Germinal center (tissue), 1 donor: ENCODE data around the gene WDR93.
A peak's percentile ranks its signal among the peaks of the same experiment; 100 is the strongest.
"Not testable (repeated sequence)": the region's sequence is repeated elsewhere in the genome, so short reads cannot be mapped to it uniquely, and the experiment has no call there.

Source experiments
- DNase-seq: peaks from one replicate; pipeline ENCODE4 v3.0.0; 2012; ENCODE audit warnings: mixed read lengths, low spot score

WDR93 gene

DNA sequence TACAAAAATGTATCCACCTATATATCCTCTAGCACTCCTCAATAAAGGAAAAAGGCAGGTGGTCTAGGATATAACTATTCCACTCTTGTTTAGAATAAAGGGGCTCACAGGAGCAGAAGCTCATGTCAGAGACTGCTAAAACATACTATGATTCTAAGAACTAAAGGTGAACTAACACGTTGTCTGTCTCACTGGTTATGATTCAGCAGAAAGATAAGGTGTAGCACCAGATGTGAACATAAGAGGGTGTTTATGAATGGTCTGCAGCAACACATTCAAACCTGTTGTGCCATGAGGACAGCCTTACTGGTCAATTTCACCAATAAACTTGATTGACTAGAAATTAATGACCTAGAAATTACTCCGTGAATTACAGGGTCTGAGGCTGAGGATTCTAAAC is 4.6 kb upstream of the WDR93 start:
- no peak for DNase-seq

DNA sequence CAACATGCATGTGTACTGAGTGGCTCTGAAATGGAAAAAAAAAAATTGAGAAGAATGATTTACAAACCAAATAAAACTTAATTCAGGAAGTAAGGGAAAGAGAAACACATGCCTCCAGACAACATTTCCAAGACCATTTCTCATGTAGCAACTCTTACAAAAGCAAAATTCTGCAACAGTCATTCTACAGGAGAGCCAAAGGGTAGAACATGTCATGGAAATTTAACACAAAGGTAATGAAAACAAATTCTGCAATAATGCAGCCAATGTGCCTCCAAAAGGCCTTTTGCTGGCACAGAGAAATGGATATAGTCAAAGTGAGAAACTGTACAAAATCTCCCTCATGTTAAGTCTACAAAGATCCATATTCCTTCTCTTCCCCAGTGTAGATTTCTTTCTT is 4.1 kb upstream of the WDR93 start:
- no peak for DNase-seq

DNA sequence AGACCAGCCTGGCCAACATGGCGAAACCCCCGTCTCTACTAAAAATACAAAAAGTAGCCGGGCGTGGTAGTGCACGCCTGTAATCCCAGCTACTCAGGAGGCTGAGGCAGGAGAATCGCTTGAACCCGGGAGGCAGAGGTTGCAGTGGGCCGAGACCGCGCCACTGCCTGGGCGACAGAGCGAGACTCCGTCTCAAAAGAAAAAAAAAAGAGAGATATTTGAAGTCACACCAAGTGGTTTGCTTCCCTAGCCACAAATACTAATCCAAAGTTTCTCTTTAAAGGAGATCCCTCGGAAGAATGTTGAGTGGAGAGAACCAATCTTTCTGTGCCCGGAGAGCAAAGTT is 708 bp upstream of the WDR93 start:
- DNase-seq: not testable (repeated sequence)

DNA sequence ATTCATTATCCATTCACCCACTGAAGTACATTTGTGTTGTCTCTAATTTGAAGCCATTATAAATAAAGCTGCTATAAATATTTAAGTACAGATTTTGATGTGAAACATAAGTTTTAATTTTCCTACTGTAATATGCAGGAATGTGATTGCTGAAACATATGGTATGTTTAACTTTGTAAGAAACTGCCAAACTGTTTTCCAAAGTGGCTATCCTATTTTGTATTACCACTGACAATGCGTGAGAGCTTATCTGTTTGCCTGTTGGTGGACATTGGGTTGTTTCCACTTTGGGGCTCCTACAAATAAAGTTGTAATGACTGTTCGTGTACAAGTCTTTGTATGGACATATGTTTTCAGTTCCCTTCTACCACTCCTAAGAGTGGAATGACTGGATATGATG is 2.5 kb downstream of the WDR93 start:
- DNase-seq: no peak

DNA sequence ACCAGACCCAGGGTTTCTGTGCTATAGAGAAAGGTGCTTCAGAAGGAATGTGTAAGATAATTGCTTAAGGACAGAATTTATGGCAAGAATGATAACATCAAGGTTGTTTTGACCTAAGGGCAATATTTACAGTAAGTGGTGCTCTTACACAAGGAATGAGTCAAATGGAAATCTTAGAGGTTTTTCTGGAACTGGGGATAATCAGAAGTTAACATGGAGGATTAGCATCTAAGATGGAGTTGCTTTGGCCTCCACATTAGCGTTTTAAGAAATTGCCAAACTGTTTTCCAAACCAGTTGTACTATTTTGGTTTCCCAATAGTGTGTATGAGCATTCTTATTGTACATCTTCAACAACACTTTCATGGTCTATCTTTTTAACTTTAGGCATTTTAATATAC is 3.1 kb downstream of the WDR93 start:
- no peak for DNase-seq

DNA sequence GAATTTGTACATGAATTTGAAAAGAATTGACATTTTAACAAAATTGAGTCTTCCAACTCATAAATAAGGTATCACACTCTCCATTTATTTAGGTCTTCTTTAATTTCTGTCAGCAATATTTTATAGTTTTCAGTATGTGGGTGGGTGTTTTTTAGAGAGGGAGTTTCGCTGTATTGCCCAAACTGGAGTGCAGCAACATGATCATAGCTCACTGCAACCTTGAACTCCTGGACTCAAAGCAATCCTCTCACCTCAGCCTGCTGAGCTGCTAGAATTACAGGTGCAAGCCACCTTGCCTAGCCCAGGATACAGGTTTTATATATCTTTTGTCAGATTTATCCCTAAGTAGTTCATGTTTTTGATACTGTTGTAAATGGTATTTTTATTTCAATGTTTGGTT is 4.6 kb downstream of the WDR93 start:
- DNase-seq: no peak

DNA sequence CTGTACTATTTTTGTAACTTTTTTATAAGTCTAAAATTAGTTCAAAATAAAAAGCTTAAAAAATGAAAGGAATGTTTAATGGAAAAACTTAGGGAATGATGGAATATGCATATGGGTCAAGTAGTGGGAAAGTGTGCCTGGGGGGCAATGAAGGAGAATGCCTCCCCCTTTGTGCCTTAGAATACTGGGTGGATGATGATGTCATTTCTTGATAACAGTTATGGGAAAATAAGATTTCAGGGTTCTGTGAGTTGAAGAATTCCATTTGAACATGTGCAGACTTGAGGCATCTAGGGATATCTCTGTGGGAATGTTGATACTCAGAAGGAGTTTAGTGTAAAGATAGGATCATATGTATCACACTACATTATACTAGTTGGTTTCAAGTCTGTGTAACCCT is 13.8 kb downstream of the WDR93 start:
- no peak for DNase-seq

DNA sequence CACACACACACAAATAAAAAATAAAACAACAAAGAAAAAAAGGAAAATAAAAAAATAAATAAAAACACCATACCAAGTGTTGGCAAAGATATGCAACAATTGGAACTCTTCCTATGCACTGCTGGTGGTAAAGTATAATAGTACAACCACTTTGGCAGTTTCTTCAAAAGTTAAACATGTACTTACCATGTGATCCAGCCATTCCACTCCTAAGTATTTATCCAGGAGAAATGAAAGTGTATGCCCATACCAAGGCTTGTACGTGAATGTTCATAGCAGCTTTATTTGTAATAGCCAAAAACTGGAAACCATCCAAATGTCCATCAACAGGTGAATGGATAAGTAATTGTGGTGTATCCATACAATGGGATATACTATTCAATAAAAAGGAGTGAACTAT is 17.0 kb downstream of the WDR93 start:
- DNase-seq: no peak

DNA sequence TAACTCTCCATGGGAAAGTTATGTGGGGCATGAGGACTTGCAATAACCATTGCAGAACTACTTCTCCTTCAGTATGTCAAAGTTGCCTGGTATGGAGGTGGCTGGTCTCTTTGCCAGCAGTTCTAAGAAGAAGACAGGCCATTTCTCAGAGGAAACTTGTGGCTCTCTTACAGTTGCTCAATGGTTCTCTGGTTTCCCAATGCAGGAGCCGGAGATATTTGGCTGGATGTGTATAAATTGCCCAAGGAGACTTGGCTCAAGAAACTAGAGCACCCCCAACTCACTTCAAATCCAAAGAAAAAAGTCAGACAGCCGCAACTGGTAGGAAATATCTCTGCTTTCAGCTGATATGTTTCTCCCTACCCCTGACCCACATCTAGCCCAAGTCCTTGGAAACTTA is 24.2 kb downstream of the WDR93 start:
- DNase-seq: no peak

DNA sequence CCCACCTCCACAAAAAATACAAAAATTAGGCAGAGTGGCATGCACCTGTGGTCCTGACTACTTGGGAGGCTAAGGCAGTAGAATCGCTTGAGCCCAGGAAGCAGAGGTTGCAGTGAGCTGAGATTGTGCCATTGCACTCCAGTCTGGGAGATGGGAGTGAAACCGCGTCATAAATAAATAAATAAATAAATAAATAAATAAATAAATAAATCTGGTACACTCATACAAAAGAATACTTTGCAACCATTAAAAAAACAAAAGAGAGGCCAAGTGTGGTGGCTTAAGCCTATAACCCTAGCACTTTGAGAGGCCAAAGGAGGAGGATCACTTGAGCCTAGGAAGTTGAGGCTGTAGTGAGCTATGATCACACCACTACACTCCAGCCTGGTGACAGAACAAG is 32.4 kb downstream of the WDR93 start:
- DNase-seq: no peak

DNA sequence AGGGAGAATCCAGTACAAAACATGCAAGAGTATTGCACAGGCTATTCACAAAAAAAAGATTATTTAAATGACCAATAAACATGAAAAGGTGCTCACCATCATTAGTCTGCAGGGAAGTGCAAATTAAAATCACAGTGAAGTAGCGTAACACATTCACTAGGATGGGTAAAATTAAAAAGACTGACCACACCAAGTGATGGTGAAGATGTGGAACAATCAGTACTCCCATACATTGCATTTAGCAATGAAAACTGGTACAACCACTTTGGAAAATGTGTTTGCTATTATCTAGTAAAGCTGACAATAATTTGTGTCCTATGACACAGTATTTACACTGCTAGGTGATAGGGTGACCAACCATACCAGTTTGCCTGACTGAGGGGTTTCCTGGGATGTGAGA is 34.0 kb downstream of the WDR93 start:
- no peak for DNase-seq

DNA sequence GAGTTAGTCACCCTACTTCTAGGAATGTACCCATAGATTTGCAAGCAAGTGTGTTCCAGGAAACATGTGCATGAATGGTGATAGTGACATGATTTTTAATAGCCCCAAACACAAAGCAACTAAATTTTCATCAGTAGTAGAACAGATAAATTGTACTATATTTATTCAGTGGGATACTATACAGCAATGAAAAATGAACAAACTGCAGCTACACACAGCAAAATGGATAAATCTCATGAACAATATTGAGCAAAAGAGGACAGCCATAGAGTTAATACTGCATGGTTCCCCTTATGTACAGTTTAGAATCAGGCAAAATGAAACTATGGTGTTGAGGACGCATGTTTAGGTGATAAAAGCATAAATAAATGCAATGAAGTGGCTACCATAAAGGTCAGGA is 34.5 kb downstream of the WDR93 start:
- DNase-seq: no peak

DNA sequence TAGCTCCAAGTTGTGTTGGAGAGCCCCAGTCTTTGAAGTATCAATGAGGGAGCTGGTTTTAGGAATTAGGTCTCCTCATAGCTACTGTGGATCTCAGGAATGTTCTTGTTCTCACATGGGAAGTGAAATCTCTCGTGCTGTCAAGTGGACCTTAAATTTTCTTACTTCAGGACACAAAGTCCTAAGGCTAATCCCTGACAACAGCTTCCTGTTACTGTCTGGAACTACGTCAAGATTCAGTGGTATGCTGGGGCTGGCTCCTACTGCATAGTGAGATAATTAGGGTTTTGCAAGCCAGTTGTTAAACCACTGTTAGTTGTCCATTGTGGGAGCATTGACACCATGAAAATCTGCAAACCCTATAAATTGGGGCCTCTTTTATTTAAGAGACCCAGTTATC is 37.6 kb downstream of the WDR93 start:
- no peak for DNase-seq

DNA sequence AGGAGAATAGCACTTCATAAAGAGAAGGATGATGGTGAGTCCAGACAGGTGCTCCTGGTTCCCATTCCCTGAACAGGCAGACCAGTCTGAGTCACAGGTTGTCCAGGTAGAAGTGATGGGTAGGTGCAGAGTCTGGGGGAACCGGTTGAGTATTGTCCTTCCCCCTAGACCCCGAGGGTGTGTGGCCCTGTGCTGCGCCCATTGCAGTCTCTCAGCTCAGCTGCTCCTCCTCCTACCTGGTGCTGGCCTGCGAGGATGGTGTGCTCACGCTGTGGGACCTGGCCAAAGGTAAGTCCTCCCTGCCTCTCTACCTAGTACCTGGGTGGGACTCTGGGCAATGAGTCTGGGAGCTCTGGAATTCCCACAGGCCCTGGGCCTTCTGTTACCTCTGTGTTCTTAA is 40.7 kb downstream of the WDR93 start:
- no peak for DNase-seq

DNA sequence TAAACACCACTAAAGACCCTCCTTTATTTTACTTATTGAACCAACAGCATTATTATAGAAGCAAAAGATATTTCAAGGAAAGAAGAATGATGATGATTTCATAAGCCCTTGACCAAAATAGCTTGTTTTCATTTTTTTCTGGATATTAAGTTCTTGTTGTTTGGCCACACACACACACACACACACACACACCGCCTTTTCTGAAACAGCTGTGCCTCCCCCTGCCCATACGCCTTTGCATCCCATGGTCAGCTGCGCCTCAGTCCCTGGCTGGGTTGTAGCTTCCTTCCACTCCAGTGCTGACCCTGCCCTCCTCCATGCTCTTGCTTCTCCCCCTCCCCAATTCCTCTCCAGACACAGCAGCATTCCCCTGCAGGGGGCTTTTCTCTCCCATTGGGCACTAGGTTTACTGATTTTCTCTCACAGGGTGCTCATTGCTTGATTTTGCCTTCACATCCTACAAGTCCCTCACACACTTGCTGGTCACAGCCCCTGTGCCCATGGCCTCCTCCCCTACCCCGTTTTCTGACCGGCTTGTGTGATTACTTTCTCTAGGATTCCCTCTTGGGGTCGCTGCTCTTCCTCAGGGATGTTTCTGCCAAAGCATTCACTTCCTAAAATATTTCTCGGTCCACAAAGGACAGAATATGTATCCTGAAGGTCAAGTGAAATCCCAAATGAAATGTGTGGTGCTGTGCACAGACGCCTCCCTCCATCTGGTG is 42.0 kb downstream of the WDR93 start:
- no peak for DNase-seq

DNA sequence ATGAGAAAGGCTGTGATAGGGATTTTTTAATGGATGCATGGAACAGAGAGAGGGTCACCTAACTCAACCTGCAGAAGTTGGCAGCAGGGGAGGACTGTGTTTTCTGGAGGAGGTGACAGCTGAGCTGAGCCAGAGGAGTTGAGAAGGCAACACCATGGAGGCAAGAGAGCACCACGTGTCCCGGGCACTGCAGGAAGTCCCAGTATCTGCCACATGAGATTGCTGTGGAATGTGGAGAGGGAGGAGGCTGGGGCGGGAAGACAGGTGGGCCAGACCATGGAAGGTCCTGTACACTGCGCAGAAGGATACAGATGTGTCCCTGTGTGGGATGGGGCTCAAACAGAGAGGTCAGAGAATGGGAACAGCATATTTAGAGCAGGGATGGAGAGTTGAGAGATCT is 45.2 kb downstream of the WDR93 start:
- no peak for DNase-seq

DNA sequence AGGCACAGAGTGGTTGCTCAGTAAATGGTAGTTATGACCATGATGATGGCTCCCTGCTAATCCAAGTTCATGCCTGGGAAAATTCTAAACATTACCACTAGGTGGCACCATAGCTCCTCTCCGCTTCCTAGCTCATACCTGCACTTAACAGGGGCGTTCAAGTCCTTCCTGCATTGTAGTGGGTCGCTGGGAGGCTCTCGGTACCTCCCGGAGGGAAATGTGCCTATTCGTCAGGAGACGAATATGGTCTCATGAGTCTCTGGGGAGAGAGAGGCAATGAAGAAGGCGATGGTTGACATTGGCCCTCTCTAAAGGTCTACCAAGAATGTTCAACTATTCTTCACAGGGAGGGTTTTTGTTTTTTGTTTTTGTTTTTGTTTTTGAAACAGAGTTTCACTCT is 49.5 kb downstream of the WDR93 start:
- DNase-seq: peak; percentile 75

DNA sequence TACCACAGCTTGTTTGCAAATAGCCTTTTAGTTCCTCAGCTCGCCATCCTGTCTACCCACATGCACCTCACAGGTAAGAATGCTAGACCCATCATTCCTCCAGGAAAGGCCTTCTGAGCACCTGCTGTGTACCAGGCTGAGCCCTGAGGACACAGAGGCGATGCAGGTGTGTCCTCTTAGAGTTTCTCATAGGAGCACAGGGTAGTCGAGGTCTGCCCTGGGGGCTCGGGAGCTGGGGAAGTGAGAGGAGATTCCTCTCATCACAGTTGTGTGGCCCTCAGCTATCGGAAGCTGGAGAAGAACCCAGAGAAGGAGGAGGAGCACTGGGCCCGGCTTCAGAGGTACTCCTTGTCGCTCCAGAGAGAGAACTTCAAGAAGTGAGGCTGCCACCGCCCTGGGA is 52.4 kb downstream of the WDR93 start:
- no peak for DNase-seq

DNA sequence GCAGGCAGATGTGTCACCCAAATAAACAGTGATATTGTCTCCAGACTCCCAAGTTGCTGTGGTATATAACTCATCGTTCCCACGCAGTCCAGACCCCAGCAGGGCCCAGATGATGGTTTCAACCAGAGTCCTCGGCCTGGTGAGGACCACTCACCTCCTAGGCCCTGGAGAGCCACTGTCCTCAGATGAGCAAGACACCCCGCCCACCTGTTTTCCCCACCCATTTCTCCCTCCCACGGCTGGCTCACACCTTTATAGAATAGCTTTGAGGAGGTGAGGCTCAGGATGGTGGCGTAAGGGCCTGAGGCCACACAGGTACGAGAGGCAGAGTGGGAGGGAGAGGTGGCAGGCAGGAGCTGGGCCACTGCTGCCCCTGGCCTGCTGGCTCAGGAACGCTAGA is 53.0 kb downstream of the WDR93 start:
- DNase-seq: no peak

DNA sequence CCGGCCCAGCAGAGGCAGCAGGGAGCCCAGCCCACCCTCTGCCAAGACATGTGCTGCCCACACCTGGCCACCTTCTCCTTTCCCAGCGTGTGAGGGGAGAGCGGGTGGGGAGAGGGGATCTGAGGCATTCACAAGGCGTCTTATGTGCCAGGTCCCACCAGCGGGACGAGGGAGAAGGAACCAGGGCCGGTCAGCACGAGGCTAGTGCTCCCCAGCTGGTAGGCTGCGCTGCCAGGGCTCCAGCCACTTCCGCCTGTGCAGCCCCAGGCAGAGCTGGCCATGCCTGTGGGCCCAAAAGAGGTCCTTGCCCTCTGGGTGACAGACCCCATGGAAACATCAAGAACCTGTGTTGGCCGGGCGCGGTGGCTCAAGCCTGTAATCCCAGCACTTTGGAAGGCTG is 54.5 kb downstream of the WDR93 start:
- DNase-seq: no peak

DNA sequence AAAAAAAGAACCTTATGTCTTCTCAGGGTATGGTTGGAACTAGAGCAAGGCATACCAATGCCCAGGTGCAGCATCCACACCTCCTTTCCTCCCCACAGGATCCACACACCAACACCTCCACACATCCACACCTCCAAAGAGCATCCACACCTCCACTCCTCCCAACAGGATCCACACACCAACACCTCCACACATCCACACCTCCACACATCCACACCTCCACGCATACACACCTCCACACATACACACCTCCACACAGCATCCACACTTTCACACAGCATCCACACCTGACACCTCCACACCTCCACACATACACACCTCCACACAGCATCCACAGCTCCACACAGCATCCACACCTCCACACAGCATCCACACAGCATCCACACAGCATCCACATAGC is 55.2 kb downstream of the WDR93 start:
- no peak for DNase-seq

DNA sequence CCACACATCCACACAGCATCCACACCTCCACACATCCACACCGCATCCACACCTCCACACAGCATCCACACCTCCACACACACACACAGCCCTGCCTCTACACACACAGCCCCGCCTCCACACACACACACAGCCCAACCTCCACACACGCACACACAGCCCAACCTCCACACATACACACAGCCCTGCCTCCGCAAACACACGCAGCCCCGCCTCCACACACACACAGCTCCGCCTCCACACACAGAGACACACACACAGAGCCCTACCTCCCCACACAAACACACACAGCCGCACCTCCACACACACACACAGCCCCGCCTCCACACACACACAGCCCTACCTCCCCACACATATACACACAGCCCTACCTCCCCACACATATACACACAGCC is 55.8 kb downstream of the WDR93 start:
- DNase-seq: no peak

DNA sequence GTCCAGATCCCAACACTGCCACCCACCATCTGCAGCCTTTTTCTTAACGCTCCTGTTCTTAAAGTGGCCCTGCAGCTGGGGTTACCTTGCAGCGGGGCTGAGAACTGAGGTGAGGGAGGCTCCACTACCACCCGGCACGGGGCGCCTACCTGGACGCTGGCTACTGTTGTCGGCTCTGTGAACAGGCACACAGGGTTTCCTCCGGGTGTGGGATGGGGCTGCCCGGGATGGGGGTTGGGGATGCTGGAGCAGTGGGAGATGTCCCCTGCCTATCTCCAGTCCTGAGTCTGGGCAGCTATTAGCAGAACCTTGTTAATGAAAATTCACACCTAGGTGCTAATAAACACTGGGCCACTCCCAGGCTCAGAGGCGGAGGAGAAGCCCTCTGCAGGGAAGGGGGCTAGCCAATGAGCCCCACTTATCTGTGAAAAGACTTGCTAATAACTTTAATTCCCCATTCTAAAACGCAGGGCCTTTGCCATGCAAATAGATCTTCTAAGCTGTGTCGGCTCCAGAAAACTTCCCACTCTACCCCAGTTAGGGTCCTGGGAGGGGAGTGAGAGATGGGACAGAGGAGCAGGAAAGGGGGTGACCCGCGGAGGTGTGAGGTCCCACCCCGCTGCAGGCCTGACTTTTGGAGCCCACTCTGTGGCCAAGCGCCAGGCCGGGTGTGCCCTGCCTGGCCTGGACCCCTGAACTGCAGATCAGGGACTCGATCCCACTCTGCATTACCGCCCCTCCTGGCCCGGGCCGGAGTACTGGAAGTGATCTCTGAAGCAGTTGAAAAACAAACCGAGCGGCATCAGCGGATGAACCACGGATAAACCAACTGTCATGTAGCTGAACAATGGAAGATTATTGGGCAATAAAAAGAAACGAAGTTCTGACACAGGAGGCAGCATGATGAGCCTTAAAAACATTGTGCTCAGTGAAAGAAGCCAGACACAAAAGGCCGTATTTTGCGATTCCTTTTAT is 57.4 kb downstream of the WDR93 start:
- no peak for DNase-seq

DNA sequence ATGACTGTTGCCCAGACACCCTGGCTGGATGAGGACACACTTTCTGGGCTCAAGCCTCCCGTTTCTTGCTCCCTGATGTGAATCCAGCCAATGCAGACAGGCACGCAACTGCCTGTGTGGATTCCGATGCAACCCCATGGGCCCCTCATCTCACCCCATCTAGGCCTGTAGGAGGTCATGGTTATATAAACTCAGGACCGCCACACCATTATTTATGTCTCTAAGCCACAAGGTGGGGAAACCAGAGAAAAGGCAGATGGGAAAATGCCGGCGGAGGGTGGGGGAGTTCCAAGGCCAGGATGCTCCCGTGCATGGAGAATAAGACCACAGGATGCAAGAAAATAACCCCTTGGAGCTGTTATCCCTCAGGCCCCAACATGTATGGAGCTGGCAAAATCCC is 58.4 kb downstream of the WDR93 start:
- DNase-seq: no peak
